ENCODE data around the gene TPSAB1.

GRCh38 chr16:1244881-1245280, 4.4 kb downstream of the TPSAB1 start:
- TF ChIP-seq CTCF (IDR thresholded peaks at IDR 0.05): no peak
- no peak for TF ChIP-seq POLR2A (IDR thresholded peaks at IDR 0.05)

All from prostate gland (tissue), 2 donors.